GM12874 (cell line): ENCODE data around the gene BAG3.

Experiments
- CTCF ChIP-seq: IDR thresholded peaks from 2 replicates; pipeline ENCODE4 v1.5.1; 2011; ENCODE audit warnings: low read depth, mild to moderate bottlenecking, control low read depth, low read length, moderate library complexity; ENCODE audit not compliant: insufficient read depth

Gene BAG3

DNA sequence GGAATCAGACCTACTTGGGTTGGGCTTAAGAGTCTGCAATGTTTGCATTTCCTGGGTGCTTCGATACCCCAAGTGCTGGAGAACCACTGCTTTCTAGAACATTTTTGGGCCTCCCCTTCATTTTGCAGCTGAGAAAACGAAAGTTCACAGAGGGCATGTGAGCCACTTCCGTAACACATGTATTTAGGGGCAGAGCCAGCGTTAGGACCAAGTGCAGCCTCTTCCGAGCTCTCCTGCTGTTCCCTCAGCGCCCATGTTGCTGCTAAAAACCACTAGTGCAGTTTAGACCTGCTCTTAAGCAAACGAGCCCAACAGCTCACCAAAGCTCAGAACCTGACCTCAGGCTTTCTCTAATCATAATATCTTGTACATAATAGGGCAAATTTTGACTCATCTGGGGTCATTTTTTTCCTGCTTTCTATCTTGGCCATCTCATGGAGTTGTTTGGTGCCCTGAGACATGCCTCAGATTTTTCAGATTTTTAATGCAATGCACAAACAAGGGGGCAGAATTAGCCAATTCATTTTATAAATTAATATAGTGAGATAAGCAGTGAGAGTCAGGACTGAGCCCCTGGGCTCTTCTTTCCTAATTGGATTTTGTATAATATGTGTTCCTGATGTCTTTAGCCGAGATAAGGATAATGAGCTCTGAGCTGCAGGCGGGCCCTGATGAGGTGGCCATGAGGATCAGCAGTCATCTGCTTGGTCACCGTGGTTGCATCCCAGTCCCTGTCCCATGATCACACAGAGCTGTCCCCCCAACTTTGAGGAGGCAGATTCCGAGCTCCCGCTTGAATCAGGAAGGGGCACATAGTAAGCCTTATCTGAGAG is 12.9 kb downstream of the BAG3 start:
- TF ChIP-seq CTCF = no peak

DNA sequence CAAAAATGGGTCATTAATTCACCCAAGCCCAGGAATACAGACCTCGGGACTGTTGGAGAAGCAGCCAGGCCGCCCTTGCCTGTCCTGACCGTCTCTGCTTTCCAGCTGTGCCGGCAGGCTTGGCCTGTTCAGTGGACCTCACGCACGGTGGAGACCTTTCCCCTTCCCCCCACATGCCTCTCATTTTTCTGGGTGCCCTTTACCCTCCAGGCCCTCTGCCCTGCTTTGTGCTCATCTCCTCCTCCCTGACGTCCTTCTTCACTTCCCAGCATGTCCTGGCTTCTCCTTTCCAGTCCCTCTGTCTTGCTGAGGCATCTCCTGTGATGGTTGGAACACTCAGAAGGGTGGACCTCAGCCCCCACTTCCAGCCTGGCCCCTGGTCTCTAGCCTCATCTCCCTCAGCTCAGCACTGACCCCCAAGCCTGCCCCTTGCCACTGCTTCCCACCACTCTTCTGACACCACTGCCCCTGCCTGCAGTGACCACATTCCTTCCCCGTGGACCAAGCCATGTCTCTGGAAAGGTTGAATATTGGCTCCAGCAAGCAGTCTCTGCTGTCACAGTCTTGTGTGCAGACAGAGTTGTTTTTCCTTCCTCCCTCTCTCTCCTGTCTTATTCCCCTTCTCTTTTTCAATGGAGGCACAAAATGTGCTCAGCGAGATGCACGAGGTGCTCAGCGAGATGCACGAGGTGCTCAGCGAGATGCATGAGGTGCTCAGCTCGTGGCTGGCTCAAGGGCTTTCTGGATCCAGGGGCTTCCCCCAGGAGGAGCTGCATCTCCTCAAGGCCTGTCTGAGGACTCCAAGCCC is 14.9 kb downstream of the BAG3 start:
- no peak for TF ChIP-seq CTCF

- no peak for TF ChIP-seq CTCF
Measured at GRCh38 chr10:119666709-119667004, 15.5 kb downstream of the BAG3 start.

GRCh38 chr10:119667562-119668328 is 16.6 kb downstream of the BAG3 start:
- no peak for TF ChIP-seq CTCF

GRCh38 chr10:119668461-119668860 is 17.3 kb downstream of the BAG3 start:
- no peak for TF ChIP-seq CTCF

DNA sequence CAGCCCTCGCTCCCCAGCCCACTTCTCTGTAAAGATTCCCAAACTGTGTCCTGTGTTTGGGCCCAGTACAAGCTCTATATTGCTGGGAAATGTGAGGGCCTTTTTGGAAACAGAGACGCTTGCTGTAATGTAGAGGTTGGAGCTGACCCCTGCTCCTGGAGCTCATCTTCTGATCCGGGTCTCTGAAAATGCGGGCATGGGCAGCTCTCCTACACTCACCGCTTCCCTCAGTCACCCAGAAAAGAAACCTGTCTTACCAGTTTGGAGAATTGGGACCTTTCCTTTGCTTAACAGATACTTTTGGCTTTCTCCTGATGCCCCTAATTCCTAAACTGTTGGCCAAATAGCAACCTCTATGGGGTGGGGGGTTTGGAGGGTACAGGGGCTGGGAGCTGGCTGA is 18.2 kb downstream of the BAG3 start:
- TF ChIP-seq CTCF = no peak

GRCh38 chr10:119669975-119670640 is 18.9 kb downstream of the BAG3 start:
- TF ChIP-seq CTCF = no peak
